HL-60 (cell line): Measurements from ENCODE around the gene EFTUD2.

Experiments
- DNase-seq, 2 experiments: peaks; one replicate each; pipeline ENCODE4 v3.0.0-alpha.2; 2010 to 2020; ENCODE audit warnings: low read depth in 1 of 2, low spot score in 1 of 2
- H3K27ac ChIP-seq: fragments of 250-450 bp; sonication (Bioruptor Pico); replicated peaks from 2 replicates; pipeline ENCODE4 v1.5.1; 2020; ENCODE audit warnings: mild to moderate bottlenecking, moderate library complexity
- H3K27me3 ChIP-seq: fragments of 250-450 bp; sonication (Bioruptor Pico); 2 replicates; pipeline ENCODE4 v1.5.1; 2021; ENCODE audit warnings: mild to moderate bottlenecking, moderate library complexity; ENCODE audit not compliant: insufficient read depth, poor library complexity, severe bottlenecking
- H3K4me3 ChIP-seq: replicated peaks from 2 replicates; pipeline ENCODE4 v1.5.1; 2011; ENCODE audit warnings: mild to moderate bottlenecking, control low read depth, low read length; ENCODE audit not compliant: insufficient read depth
- CTCF ChIP-seq: IDR thresholded peaks from one replicate; pipeline ENCODE4 v1.5.1; 2011; ENCODE audit warnings: low read length, control low read depth, inconsistent platforms; ENCODE audit not compliant: insufficient read depth
- GABPA ChIP-seq: IDR thresholded peaks from 2 replicates; pipeline ENCODE4 v1.6.1; 2012; ENCODE audit warnings: low read depth
- POLR2AphosphoS5 ChIP-seq: IDR thresholded peaks from 2 replicates; pipeline ENCODE4 v1.6.1; 2012; ENCODE audit warnings: low read depth
- SPI1 ChIP-seq: IDR thresholded peaks from 2 replicates; pipeline ENCODE4 v1.6.1; 2012; ENCODE audit warnings: low read depth, mild to moderate bottlenecking, borderline replicate concordance
- TF ChIP-seq, protein P1 (sequence below): IDR thresholded peaks from 2 replicates; pipeline ENCODE4 v1.6.1; 2012; ENCODE audit warnings: low read depth; ENCODE audit not compliant: insufficient replicate concordance

Gene EFTUD2

GRCh38 chr17:44933824-44934744, 34.8 kb upstream of the EFTUD2 start:
- no peak for DNase-seq
- H3K27ac ChIP-seq: no peak overlapping the region

GRCh38 chr17:44932787-44933097, 33.5 kb upstream of the EFTUD2 start:
- TF ChIP-seq, protein P1, sequence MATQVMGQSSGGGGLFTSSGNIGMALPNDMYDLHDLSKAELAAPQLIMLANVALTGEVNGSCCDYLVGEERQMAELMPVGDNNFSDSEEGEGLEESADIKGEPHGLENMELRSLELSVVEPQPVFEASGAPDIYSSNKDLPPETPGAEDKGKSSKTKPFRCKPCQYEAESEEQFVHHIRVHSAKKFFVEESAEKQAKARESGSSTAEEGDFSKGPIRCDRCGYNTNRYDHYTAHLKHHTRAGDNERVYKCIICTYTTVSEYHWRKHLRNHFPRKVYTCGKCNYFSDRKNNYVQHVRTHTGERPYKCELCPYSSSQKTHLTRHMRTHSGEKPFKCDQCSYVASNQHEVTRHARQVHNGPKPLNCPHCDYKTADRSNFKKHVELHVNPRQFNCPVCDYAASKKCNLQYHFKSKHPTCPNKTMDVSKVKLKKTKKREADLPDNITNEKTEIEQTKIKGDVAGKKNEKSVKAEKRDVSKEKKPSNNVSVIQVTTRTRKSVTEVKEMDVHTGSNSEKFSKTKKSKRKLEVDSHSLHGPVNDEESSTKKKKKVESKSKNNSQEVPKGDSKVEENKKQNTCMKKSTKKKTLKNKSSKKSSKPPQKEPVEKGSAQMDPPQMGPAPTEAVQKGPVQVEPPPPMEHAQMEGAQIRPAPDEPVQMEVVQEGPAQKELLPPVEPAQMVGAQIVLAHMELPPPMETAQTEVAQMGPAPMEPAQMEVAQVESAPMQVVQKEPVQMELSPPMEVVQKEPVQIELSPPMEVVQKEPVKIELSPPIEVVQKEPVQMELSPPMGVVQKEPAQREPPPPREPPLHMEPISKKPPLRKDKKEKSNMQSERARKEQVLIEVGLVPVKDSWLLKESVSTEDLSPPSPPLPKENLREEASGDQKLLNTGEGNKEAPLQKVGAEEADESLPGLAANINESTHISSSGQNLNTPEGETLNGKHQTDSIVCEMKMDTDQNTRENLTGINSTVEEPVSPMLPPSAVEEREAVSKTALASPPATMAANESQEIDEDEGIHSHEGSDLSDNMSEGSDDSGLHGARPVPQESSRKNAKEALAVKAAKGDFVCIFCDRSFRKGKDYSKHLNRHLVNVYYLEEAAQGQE: no peak
- TF ChIP-seq CTCF: no peak
- no peak for TF ChIP-seq SPI1
- no peak for TF ChIP-seq GABPA
- no peak overlapping the region for H3K4me3 ChIP-seq
- no peak for DNase-seq
- H3K27ac ChIP-seq: no peak overlapping the region
- no peaks in the 10 kb centered on the region for H3K27me3 ChIP-seq

More at GRCh38 chr17:44933824-44934744, 34.8 kb upstream of the EFTUD2 start:
- H3K4me3 ChIP-seq: no peak overlapping the region
- no peak for TF ChIP-seq CTCF
- TF ChIP-seq, protein P1: no peak
- no peak for TF ChIP-seq GABPA
- TF ChIP-seq POLR2AphosphoS5: no peak
- TF ChIP-seq SPI1: no peak
- H3K27me3 ChIP-seq: no peaks in the 10 kb centered on the region

GRCh38 chr17:44932096-44932786, 33.0 kb upstream of the EFTUD2 start:
- DNase-seq: no peak
- H3K4me3 ChIP-seq: no peak overlapping the region

More at GRCh38 chr17:44932096-44932786, 33.0 kb upstream of the EFTUD2 start:
- TF ChIP-seq SPI1 (no peak), POLR2AphosphoS5 (no peak), GABPA (no peak), CTCF (no peak)
- TF ChIP-seq, protein P1: no peak
- H3K27ac ChIP-seq: no peak overlapping the region
- no peaks in the 10 kb centered on the region for H3K27me3 ChIP-seq
